ENCODE results near the gene SEC24B. TPM values are rescaled to one million over a fixed set of nuclear protein-coding genes. Genes with fewer than 3 reads are reported as not detected.

The SEC24B gene
- total RNA-seq, 2 experiments from 2014 or later = 25.8 to 26.0 TPM

DNA sequence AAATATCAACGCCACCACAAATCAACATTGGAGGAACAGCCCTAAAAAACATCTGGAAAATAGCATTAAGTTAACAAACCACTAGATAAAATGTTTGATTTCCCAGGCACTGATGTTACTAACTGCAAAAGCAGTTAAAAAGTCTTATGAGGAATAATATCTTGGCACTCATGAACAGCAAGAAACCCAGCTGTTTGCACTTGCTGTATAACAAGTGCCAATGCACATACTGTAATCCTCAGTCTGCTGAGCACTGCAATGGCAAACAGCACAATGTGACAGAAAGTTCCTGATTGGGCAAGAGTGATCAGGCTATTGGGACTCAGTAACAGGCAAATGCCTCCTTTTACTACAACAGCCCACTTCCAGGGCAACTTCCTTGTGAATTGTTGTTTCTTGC, 20.8 kb upstream of the SEC24B start:
- peaks cover 8% of the 10 kb centered on the region for H3K4me1 Mint-ChIP-seq (ENCODE audit: low read depth)
- intact Hi-C loops (cut with micrococcal nuclease) = no loop called here
- H3K36me3 Mint-ChIP-seq (ENCODE audit: low read depth) = no peaks in the 10 kb centered on the region
- no peak for DNase-seq
- TF ChIP-seq, protein P1, sequence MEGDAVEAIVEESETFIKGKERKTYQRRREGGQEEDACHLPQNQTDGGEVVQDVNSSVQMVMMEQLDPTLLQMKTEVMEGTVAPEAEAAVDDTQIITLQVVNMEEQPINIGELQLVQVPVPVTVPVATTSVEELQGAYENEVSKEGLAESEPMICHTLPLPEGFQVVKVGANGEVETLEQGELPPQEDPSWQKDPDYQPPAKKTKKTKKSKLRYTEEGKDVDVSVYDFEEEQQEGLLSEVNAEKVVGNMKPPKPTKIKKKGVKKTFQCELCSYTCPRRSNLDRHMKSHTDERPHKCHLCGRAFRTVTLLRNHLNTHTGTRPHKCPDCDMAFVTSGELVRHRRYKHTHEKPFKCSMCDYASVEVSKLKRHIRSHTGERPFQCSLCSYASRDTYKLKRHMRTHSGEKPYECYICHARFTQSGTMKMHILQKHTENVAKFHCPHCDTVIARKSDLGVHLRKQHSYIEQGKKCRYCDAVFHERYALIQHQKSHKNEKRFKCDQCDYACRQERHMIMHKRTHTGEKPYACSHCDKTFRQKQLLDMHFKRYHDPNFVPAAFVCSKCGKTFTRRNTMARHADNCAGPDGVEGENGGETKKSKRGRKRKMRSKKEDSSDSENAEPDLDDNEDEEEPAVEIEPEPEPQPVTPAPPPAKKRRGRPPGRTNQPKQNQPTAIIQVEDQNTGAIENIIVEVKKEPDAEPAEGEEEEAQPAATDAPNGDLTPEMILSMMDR (IDR thresholded peaks at IDR 0.05) = no peak
- no peaks in the 10 kb centered on the region for H3K27me3 Mint-ChIP-seq
- CTCF ChIA-PET = no interaction called here
- H3K4me3 Mint-ChIP-seq = no peak overlapping the region
- ATAC-seq = no peak
- H3K27ac Mint-ChIP-seq = no peak overlapping the region
- POLR2A ChIA-PET = no interaction called here
- H3K9me3 Mint-ChIP-seq = no peaks in the 10 kb centered on the region

DNA sequence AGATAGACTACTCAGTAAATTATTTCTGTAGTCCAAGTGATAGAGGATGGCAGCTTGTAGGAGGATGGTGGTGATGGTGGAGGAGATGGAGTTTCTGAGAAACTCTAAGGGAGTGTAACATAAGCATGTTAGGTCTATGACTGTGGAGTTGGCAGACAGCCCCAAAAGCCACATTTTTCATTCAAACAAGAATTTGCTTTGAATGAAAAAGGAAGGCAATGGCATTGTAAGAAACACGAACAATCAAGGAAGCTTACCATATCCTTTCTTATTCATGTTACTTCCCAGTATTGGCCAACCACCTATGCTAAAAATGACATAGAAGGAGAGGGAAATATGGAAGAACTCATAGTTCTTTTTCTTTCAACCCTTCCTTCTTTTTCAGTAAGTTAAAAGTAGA, 18.7 kb upstream of the SEC24B start:
- DNase-seq (no peak), ATAC-seq (no peak)
- Mint-ChIP-seq H3K9me3 (no peaks in the 10 kb centered on the region), H3K4me1 (ENCODE audit: low read depth) (peaks cover 8% of the 10 kb centered on the region), H3K4me3 (no peak overlapping the region), H3K27ac (no peak overlapping the region), H3K27me3 (no peaks in the 10 kb centered on the region), H3K36me3 (ENCODE audit: low read depth) (no peaks in the 10 kb centered on the region)
- TF ChIP-seq, protein P1 (IDR thresholded peaks at IDR 0.05) = no peak
- intact Hi-C loops (cut with micrococcal nuclease) = no loop called here
- ChIA-PET POLR2A (no interaction called here), CTCF (no interaction called here)

DNA sequence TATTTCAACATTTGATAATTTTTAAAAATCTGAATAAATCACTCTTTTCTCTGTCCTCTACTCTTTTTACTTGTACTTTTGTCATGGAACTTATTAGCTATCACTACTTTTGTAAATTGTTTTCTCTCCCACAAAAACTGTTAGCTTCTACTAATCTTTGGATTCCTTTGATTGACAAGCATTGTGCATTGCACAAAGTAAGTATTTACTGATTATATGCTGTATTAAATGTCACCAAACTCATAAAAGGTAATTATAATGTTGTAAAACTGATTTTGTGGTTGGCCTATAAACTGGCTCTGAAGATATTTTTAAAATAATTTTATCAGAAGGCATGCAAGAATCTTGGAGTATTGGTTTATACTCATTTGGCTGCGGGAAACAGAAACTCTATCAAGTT, 15.0 kb upstream of the SEC24B start:
- intact Hi-C loops (cut with micrococcal nuclease) = no loop called here
- no peaks in the 10 kb centered on the region for H3K9me3 Mint-ChIP-seq
- H3K4me3 Mint-ChIP-seq = no peak overlapping the region
- TF ChIP-seq, protein P1 (IDR thresholded peaks at IDR 0.05) = no peak
- ChIA-PET POLR2A (no interaction called here), CTCF (interaction anchor here (2.0 to 2.1 kb wide), 2 partner anchors 10 to 15 kb away, joined by 6 to 8 read pairs; partner anchors contain the start of gene SEC24B)
- H3K36me3 Mint-ChIP-seq (ENCODE audit: low read depth) = no peaks in the 10 kb centered on the region
- H3K27me3 Mint-ChIP-seq = no peaks in the 10 kb centered on the region
- H3K4me1 Mint-ChIP-seq (ENCODE audit: low read depth) = peaks cover 2% of the 10 kb centered on the region
- no peak overlapping the region for H3K27ac Mint-ChIP-seq
- ATAC-seq (no peak), DNase-seq (no peak)

DNA sequence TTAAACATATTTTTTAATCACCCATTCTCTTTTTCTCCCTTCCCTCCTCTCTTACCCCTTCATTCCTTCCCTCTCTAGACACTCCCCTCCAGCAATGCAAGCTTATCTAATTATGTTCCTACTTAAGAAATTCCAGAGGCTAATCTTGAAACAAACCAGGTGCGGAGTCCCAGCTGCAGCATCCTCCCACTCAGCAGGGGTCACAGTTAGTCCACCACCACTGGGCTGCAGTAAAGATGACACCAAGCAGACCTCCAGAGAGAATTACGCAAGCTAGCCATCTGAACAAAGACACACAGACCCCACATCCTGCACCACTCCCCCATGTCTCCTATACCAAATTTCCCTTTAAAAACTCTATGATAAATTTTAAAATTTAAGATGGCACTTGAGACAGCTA, 13.9 kb upstream of the SEC24B start:
- ChIA-PET CTCF (interaction anchor here (0.6 to 2.1 kb wide), 6 partner anchors 9 to 576 kb away, joined by 3 to 8 read pairs (median 4); partner anchors contain the start of gene SEC24B), POLR2A (no interaction called here)
- Mint-ChIP-seq H3K36me3 (ENCODE audit: low read depth) (no peaks in the 10 kb centered on the region), H3K9me3 (no peaks in the 10 kb centered on the region), H3K27me3 (no peaks in the 10 kb centered on the region), H3K4me1 (ENCODE audit: low read depth) (peaks cover 2% of the 10 kb centered on the region), H3K27ac (no peak overlapping the region), H3K4me3 (no peak overlapping the region)
- ATAC-seq (no peak), DNase-seq (no peak)
- TF ChIP-seq, protein P1 (IDR thresholded peaks at IDR 0.05) = no peak
- intact Hi-C loops (cut with micrococcal nuclease) = loop anchor here (5.0 kb wide), 1 partner anchor 398 kb away; the partner anchor contains the start of gene GAR1

DNA sequence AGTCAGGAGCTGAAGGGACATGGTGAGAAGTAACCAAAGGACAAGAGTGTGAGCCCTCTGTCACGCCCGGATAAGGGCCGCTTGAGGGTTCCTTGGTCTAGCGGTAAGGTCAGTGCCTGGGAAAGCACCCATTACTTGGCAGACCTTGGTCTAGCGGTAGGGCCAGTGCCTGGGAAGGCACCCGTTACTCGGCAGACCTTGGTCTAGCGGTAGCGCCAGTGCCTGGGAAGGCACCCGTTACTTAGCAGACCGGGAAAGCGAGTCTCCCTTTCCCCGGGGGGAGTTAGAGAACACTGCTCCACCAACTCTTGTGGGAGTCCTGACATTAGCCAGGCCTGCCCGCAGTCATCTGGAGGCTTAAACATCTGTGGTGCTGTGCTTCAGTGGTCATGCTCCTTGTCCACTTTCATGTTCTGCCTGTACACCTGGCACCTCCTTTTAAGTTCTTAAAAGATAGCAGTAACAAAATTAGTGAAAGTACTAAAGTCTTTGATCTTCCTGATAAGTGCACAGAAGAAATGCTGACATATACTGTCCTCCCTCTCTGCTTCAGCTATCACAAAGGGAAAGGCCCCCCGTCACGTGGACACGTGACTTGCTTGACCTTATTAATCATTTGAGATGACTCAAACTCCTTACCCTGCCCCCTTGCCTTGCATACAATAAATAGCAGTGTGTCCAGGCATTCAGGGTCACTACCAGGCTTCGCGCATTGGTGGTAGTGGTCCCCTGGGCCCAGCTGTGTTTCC, 9.3 kb upstream of the SEC24B start:
- intact Hi-C loops (cut with micrococcal nuclease) = loop anchor here (5.0 kb wide), 1 partner anchor 393 kb away; the partner anchor contains the start of gene GAR1
- H3K27me3 Mint-ChIP-seq = no peaks in the 10 kb centered on the region
- ChIA-PET POLR2A (no interaction called here), CTCF (interaction anchor here (1.1 to 2.7 kb wide), 2 partner anchors 8 to 105 kb away, joined by 3 to 7 read pairs; no protein-coding TSS in a partner anchor)
- no peak overlapping the region for H3K4me3 Mint-ChIP-seq
- peaks cover 5% of the 10 kb centered on the region for H3K4me1 Mint-ChIP-seq (ENCODE audit: low read depth)
- DNase-seq = no peak
- ATAC-seq = no peak
- no peaks in the 10 kb centered on the region for H3K36me3 Mint-ChIP-seq (ENCODE audit: low read depth)
- H3K9me3 Mint-ChIP-seq = no peaks in the 10 kb centered on the region
- H3K27ac Mint-ChIP-seq = no peak overlapping the region
- TF ChIP-seq, protein P1 (IDR thresholded peaks at IDR 0.05) = no peak
